Sigmoid colon (tissue), 7 donors: ENCODE results near the gene TNFRSF14. TPM values are rescaled to one million over a fixed set of nuclear protein-coding genes. Genes with fewer than 3 reads are reported as not detected.
"Not testable (repeated sequence)": the region's sequence is repeated elsewhere in the genome, so short reads cannot be mapped to it uniquely, and the experiment has no call there.

Source experiments
- DNase-seq: peaks from one replicate; pipeline ENCODE4 v3.0.0-alpha.2; 2019
- H3K27ac ChIP-seq, 4 donors: fragments of 200-600 bp; sonication (generic); one replicate each; pipeline ENCODE4 v1.5.1; 2016 to 2019; ENCODE audit warnings: mild to moderate bottlenecking in 1 of 4
- H3K27me3 ChIP-seq, 3 donors: fragments of 200-600 bp; sonication (generic); one replicate each; pipeline ENCODE4 v1.5.1; 2019; ENCODE audit warnings: mild to moderate bottlenecking in 1 of 3
- H3K36me3 ChIP-seq, 4 donors: fragments of 200-600 bp; sonication (generic); one replicate each; pipeline ENCODE4 v1.5.1; 2016 to 2019
- H3K4me1 ChIP-seq, 4 donors: fragments of 200-600 bp; sonication (generic); one replicate each; pipeline ENCODE4 v1.5.1; 2017 to 2019
- H3K4me3 ChIP-seq, 4 donors: fragments of 200-600 bp; sonication (generic); one replicate each; pipeline ENCODE4 v1.5.1; 2017 to 2019; ENCODE audit warnings: mild to moderate bottlenecking in 2 of 4, moderate library complexity in 1 of 4
- H3K9me3 ChIP-seq, 4 donors: fragments of 200-600 bp in 3 of 4; sonication (generic) in 3 of 4; one replicate each; pipeline versions ENCODE4 v1.5.1 to v1.6.1; 2013 to 2019
- CTCF ChIP-seq, 4 experiments: fragments of 450-650 bp in 3 of 4; fragments of 200-600 bp in 1 of 4; IDR thresholded peaks; one replicate each; pipeline ENCODE4 v1.5.1; 2016 to 2019; ENCODE audit warnings: antibody characterized with exemption in 4 of 4, mild to moderate bottlenecking in 3 of 4, moderate library complexity in 2 of 4
- EP300 ChIP-seq, 4 donors: sonication (generic); formaldehyde crosslinking; IDR thresholded peaks; one replicate each; pipeline ENCODE4 v1.6.1; 2017; ENCODE audit warnings: antibody characterized with exemption in 4 of 4
- POLR2A ChIP-seq, 2 donors: fragments of 450-650 bp; IDR thresholded peaks; one replicate each; pipeline ENCODE4 v1.6.1; 2016; ENCODE audit warnings: antibody characterized with exemption in 2 of 2, mild to moderate bottlenecking in 2 of 2, moderate library complexity in 2 of 2
- POLR2AphosphoS5 ChIP-seq, 4 donors: sonication (generic); formaldehyde crosslinking; IDR thresholded peaks; one replicate each; pipeline ENCODE4 v1.6.1; 2017; ENCODE audit warnings: antibody characterized with exemption in 4 of 4
- WGBS, 2 donors: extraction: QIAGEN DNeasy Blood & Tissue Kit; methylation state at CpG; one replicate each; pipeline ENCODE4 v1.1.7; 2013; 5-methylcytosine and 5-hydroxymethylcytosine counted together
- intact Hi-C: fragments of 100-400 bp; cut with DNase I; formaldehyde crosslinking; loops from one replicate; pipeline ENCODE4 v1.15.1; 2023
- polyA plus RNA-seq, 3 donors: library from polyadenylated mRNA; stranded (reverse); fragments of 200-250 nt; gene quantifications; one replicate each; pipeline ENCODE4 v1.2.3, GENCODE V29; 2013
- total RNA-seq, 4 donors: library from RNA; depleted of rRNA; stranded (reverse); fragments of >200 nt; gene quantifications; one replicate each; pipeline ENCODE4 v1.1.0, GENCODE V29; 2016
- donor health status: healthy with polysubstance abuse.
- donor health status: Bipolar disorder and iron deficiency.
- donor health status: healthy.

TNFRSF14 gene
- total and polyA plus RNA-seq, 7 donors = 37.5 to 185 (median 64.5) TPM

DNA sequence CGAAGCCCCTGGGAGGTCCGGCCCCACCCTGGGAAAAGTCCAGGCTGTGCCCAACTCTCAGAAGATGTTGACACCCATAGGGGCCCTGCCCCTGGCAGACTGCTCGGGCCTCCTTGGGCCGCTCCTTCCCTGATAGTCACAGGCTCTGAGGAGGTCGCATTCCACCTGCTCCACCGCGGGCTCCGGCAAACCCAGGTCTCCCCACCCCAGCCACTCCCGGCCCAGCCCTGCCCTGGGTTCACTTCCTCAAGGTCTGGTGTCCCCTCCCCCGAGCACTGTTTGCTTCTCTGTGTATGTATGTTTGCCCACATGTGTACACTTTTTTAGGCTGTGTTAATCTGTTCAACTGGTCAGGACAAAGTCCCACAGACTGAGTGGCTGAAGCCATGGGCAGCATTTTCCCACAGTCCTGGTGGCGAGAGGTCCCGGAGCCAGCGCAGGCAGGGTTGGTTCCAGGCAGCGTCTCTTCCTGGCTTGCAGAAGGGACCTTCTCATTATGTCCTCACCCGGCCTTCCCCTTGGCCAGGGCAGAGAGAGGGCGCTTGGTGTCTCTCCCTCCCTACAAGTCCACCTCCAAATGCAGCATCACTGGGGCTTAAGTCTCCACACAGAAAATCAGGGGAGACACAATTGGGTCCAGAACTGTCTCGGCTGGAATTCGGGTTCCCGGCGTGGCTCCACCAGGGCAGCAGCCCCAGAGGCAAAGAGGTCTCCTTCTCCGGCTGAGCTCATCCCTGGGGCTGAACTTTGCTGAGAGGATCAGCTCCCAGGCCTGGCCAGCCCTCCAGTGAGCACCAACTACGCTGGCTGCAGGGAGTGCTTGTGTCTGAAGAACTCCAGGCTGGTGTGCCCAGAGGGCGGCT, 19.9 kb downstream of the TNFRSF14 start:
- H3K27ac ChIP-seq = peak overlapping the region in 3 of 4 donors; percentile 39 to 46 (median 39)
- DNase-seq = no peak
- H3K4me1 ChIP-seq = no peaks in the 10 kb centered on the region
- no peak for TF ChIP-seq POLR2A (IDR thresholded peaks at IDR 0.05)
- TF ChIP-seq CTCF (IDR thresholded peaks at IDR 0.05) = no peak
- TF ChIP-seq EP300 (IDR thresholded peaks at IDR 0.05) = no peak
- H3K4me3 ChIP-seq = no peak overlapping the region
- no peaks in the 10 kb centered on the region for H3K36me3 ChIP-seq
- H3K9me3 ChIP-seq = peaks cover 0 to 7% (median 1%) of the 10 kb centered on the region in 4 donors
- intact Hi-C loops = no loop called here
- H3K27me3 ChIP-seq = peaks cover 10 to 58% (median 22%) of the 10 kb centered on the region in 3 donors
- WGBS, 2 donors = 16 to 58% methylated on average over 23 of the region's 23 CpGs

GRCh38 chr1:2577565-2578075, 21.4 kb downstream of the TNFRSF14 start:
- DNase-seq, H3K4me3 ChIP-seq, H3K9me3 ChIP-seq, intact Hi-C loops, H3K36me3 ChIP-seq, H3K4me1 ChIP-seq: not testable (repeated sequence)
- Histone ChIP-seq H3K27me3 (peaks cover 10 to 51% (median 22%) of the 10 kb centered on the region in 3 donors), H3K27ac (peak overlapping the region; percentile 57 to 66 (median 61))
- WGBS, 2 donors = 11 to 42% methylated on average over 20 to 21 of the region's 23 CpGs

DNA sequence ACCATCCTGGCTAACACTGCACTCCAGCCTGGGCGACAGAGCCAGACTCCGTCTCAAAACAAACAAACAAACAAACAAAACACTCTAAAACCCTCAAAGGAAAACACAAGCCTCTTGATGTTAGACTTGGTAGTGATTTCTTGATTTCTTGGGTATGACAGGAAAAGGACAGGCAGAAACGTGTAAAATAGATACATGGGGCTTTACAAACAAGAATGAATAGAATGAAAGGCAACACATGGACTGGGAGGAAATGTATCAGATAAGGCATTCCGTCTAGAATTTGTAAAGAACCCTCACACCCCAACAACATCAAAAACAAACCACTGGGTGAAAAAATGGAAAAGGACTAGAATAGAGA, 22.6 kb downstream of the TNFRSF14 start:
- no peak overlapping the region for H3K4me3 ChIP-seq
- no peak for TF ChIP-seq EP300 (IDR thresholded peaks at IDR 0.05)
- no peak for TF ChIP-seq POLR2AphosphoS5 (IDR thresholded peaks at IDR 0.05)
- TF ChIP-seq POLR2A (IDR thresholded peaks at IDR 0.05) = no peak
- TF ChIP-seq CTCF (IDR thresholded peaks at IDR 0.05) = no peak
- 24 to 41% methylated on average over 4 of the region's 4 CpGs for WGBS, 2 donors
- no peak for DNase-seq
- H3K4me1 ChIP-seq = peaks cover 0 to 3% (median 2%) of the 10 kb centered on the region in 4 donors
- peaks cover 10 to 51% (median 22%) of the 10 kb centered on the region in 3 donors for H3K27me3 ChIP-seq
- intact Hi-C loops = no loop called here
- peaks cover 0 to 3% (median 0%) of the 10 kb centered on the region in 4 donors for H3K9me3 ChIP-seq
- no peaks in the 10 kb centered on the region for H3K36me3 ChIP-seq
- H3K27ac ChIP-seq = peak overlapping the region; percentile 32 to 66 (median 61)

DNA sequence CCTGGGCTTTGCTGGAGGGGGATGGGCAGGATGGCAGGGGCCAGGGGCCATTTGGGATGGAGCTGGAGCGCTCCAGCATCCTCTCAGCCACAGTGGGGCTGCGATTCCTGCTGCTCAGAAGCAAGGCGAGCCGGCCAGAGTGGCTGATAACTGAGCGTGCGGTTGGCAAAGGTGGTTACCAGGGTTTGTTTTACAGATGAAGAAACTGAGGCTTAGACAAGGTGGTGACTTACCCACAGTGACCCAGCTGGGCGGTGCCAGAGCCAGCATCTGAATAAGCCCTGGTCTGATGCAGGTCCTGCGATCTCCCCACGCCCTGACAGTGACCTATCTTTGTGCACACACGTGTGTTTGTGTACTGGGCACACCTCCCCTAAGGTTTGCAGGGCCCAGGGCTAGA, 24.5 kb downstream of the TNFRSF14 start:
- intact Hi-C loops = no loop called here
- Histone ChIP-seq H3K36me3 (no peaks in the 10 kb centered on the region), H3K9me3 (no peaks in the 10 kb centered on the region), H3K4me3 (no peak overlapping the region), H3K4me1 (peaks cover 0 to 22% (median 20%) of the 10 kb centered on the region in 4 donors), H3K27ac (no peak overlapping the region), H3K27me3 (peaks cover 10 to 41% (median 16%) of the 10 kb centered on the region in 3 donors)
- TF ChIP-seq POLR2A (IDR thresholded peaks at IDR 0.05) (no peak), POLR2AphosphoS5 (IDR thresholded peaks at IDR 0.05) (no peak), CTCF (IDR thresholded peaks at IDR 0.05) (no peak), EP300 (IDR thresholded peaks at IDR 0.05) (no peak)
- 73 to 88% methylated on average over 10 of the region's 10 CpGs for WGBS, 2 donors
- DNase-seq = no peak

DNA sequence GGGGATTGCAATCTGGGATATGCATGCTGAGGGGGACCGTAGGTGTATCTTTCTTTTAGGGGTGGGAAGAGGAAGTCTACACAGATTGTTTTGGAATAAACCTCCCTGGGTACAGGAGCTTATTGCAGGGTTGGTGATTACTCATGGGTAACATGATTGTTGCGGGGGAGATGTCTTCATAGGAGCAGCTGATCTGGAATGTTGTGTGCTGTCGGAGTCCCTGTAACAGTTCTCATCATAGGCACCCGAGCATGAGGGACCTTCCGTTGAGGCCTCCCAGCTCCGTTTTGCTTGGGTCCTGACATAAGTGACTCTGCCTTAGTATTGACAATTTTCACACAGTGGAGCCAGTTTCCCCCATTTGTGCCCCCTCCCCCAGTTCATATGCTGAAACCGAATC, 26.2 kb downstream of the TNFRSF14 start:
- Histone ChIP-seq H3K36me3 (no peaks in the 10 kb centered on the region), H3K27me3 (peaks cover 7 to 31% (median 12%) of the 10 kb centered on the region in 3 donors), H3K4me1 (peaks cover 0 to 31% (median 24%) of the 10 kb centered on the region in 4 donors), H3K4me3 (no peak overlapping the region), H3K27ac (no peak overlapping the region), H3K9me3 (no peaks in the 10 kb centered on the region)
- no peak for DNase-seq
- intact Hi-C loops = no loop called here
- TF ChIP-seq POLR2AphosphoS5 (IDR thresholded peaks at IDR 0.05) = no peak
- no peak for TF ChIP-seq POLR2A (IDR thresholded peaks at IDR 0.05)
- no peak for TF ChIP-seq EP300 (IDR thresholded peaks at IDR 0.05)
- TF ChIP-seq CTCF (IDR thresholded peaks at IDR 0.05) = no peak
- WGBS, 2 donors = 85 to 87% methylated on average over 7 of the region's 7 CpGs
